ENCODE data around the gene OGT.

GRCh38 chrX:71558920-71559319 lies 26.0 kb downstream of the OGT start:
- no peak for TF ChIP-seq POLR2A (IDR thresholded peaks at IDR 0.05)
- no peak for TF ChIP-seq CTCF (IDR thresholded peaks at IDR 0.05)

Data from gastroesophageal sphincter (tissue), 3 donors.